GM23338 (cell line): ENCODE measurements around the gene TMTC2. TPM values are rescaled to one million over a fixed set of nuclear protein-coding genes. Genes with fewer than 3 reads are reported as not detected.
A peak's percentile ranks its signal among the peaks of the same experiment; 100 is the strongest.

Source experiments
- ATAC-seq: fragments of 200-7000 bp; cut with Tn5 transposase; 3 replicates; pipeline ENCODE4 v1.9.1; 2020
- DNase-seq: peaks from one replicate; pipeline ENCODE4 v3.0.0-alpha.2; 2015; ENCODE audit warnings: low spot score
- H2AFZ ChIP-seq: fragments of 200-600 bp; sonication (generic); 2 replicates; pipeline ENCODE4 v1.8.0; 2016; ENCODE audit warnings: antibody characterized with exemption, mild to moderate bottlenecking, moderate library complexity
- H3F3A ChIP-seq: fragments of 200-600 bp; sonication (generic); replicated peaks from 2 replicates; pipeline ENCODE4 v1.8.0; 2017; ENCODE audit warnings: antibody characterized with exemption, mixed run types, low read depth
- H3K27ac ChIP-seq: fragments of 200-600 bp; sonication (generic); 2 replicates; pipeline ENCODE4 v1.6.1; 2016; ENCODE audit warnings: low read depth
- H3K27me3 ChIP-seq: fragments of 200-600 bp; sonication (generic); 2 replicates; pipeline ENCODE4 v1.8.0; 2016; ENCODE audit warnings: mild to moderate bottlenecking, mixed run types, moderate library complexity; ENCODE audit not compliant: insufficient read depth
- H3K36me3 ChIP-seq: fragments of 200-600 bp; sonication (generic); 2 replicates; pipeline ENCODE4 v1.8.0; 2016; ENCODE audit warnings: mild to moderate bottlenecking; ENCODE audit not compliant: insufficient read depth
- H3K4me1 ChIP-seq: fragments of 200-600 bp; sonication (generic); 2 replicates; pipeline ENCODE4 v1.8.0; 2016; ENCODE audit warnings: mild to moderate bottlenecking, moderate library complexity; ENCODE audit not compliant: insufficient read depth
- H3K4me2 ChIP-seq: fragments of 200-600 bp; sonication (generic); 2 replicates; pipeline ENCODE4 v1.7.1; 2017; ENCODE audit warnings: mixed run types
- H3K4me3 ChIP-seq: fragments of 200-600 bp; sonication (generic); 2 replicates; pipeline ENCODE4 v1.6.1; 2016; ENCODE audit warnings: mixed run types
- H3K79me2 ChIP-seq: fragments of 200-600 bp; sonication (generic); replicated peaks from 2 replicates; pipeline ENCODE4 v1.8.0; 2017; ENCODE audit warnings: mild to moderate bottlenecking; ENCODE audit not compliant: insufficient read depth
- H3K9me2 ChIP-seq: fragments of 200-600 bp; sonication (generic); 2 replicates; pipeline ENCODE4 v1.8.0; 2017; ENCODE audit not compliant: insufficient read depth
- H4K20me1 ChIP-seq: fragments of 200-600 bp; sonication (generic); replicated peaks from 2 replicates; pipeline ENCODE4 v1.8.0; 2017; ENCODE audit warnings: mild to moderate bottlenecking; ENCODE audit not compliant: insufficient read depth
- H3K27ac Mint-ChIP-seq: 2 replicates; pipeline ENCODE4 v1.8.0; 2020; ENCODE audit warnings: inconsistent platforms, mild to moderate bottlenecking, moderate library complexity, mixed read lengths
- H3K27me3 Mint-ChIP-seq: 3 replicates; pipeline ENCODE4 v1.8.0; 2022; ENCODE audit warnings: low read depth, mild to moderate bottlenecking, moderate library complexity, mixed read lengths, inconsistent platforms; ENCODE audit not compliant: insufficient read depth, poor library complexity
- H3K36me3 Mint-ChIP-seq: 3 replicates; pipeline ENCODE4 v1.8.0; 2021; ENCODE audit warnings: low read depth, mild to moderate bottlenecking, inconsistent platforms, moderate library complexity, mixed read lengths
- H3K4me1 Mint-ChIP-seq: 3 replicates; pipeline ENCODE4 v1.8.0; 2020; ENCODE audit warnings: mild to moderate bottlenecking, inconsistent platforms, mixed read lengths
- H3K4me3 Mint-ChIP-seq: 3 replicates; pipeline ENCODE4 v1.8.0; 2021; ENCODE audit warnings: moderate library complexity, mild to moderate bottlenecking, inconsistent platforms, mixed read lengths
- H3K9me3 Mint-ChIP-seq: 3 replicates; pipeline ENCODE4 v1.8.0; 2020; ENCODE audit warnings: moderate library complexity, mild to moderate bottlenecking, inconsistent platforms, mixed read lengths
- CREB1 ChIP-seq: fragments of 250-450 bp; sonication (Bioruptor Pico); IDR thresholded peaks from 2 replicates; pipeline ENCODE4 v1.5.0; 2020; ENCODE audit warnings: low read depth, mild to moderate bottlenecking, moderate library complexity
- CTCF ChIP-seq, 2 experiments: fragments of 200-600 bp in 1 of 2; sonication (generic) in 1 of 2; conservative IDR thresholded peaks; 2 replicates each; pipeline versions ENCODE4 v1.5.1 to v1.6.1; 2016 to 2017; ENCODE audit warnings: antibody characterized with exemption in 2 of 2, low read depth in 2 of 2, mild to moderate bottlenecking in 2 of 2, moderate library complexity in 1 of 2
- ETS1 ChIP-seq: IDR thresholded peaks from 2 replicates; pipeline ENCODE4 v1.6.1; 2016; ENCODE audit warnings: antibody characterized with exemption
- EZH2 ChIP-seq: fragments of 200-600 bp; sonication (generic); IDR thresholded peaks from one replicate; pipeline ENCODE4 v1.8.0; 2017; ENCODE audit warnings: antibody characterized with exemption, mild to moderate bottlenecking, low read depth; ENCODE audit not compliant: unreplicated experiment
- EZH2phosphoT487 ChIP-seq: fragments of 200-600 bp; sonication (generic); IDR thresholded peaks from one replicate; pipeline ENCODE4 v1.8.1; 2018; ENCODE audit warnings: antibody characterized with exemption; ENCODE audit not compliant: unreplicated experiment
- JUNB ChIP-seq: IDR thresholded peaks from one replicate; pipeline ENCODE4 v1.6.1; 2016; ENCODE audit warnings: antibody characterized with exemption; ENCODE audit not compliant: unreplicated experiment
- NANOG ChIP-seq: IDR thresholded peaks from 2 replicates; pipeline ENCODE4 v1.6.1; 2016; ENCODE audit warnings: antibody characterized with exemption, borderline replicate concordance
- POLR2AphosphoS5 ChIP-seq: IDR thresholded peaks from 2 replicates; pipeline ENCODE4 v1.6.1; 2016; ENCODE audit warnings: antibody characterized with exemption, low read depth
- REST ChIP-seq: IDR thresholded peaks from one replicate; pipeline ENCODE4 v1.6.1; 2018; ENCODE audit warnings: antibody characterized with exemption; ENCODE audit not compliant: unreplicated experiment
- STAT1 ChIP-seq: IDR thresholded peaks from one replicate; pipeline ENCODE4 v1.6.1; 2016; ENCODE audit warnings: antibody characterized with exemption; ENCODE audit not compliant: unreplicated experiment
- ZNF114 ChIP-seq: fragments of 250-450 bp; sonication (Bioruptor Pico); IDR thresholded peaks from 2 replicates; pipeline ENCODE4 v1.5.0; 2020; ENCODE audit warnings: mild to moderate bottlenecking, moderate library complexity
- ZNF331 ChIP-seq: fragments of 250-450 bp; sonication (Bioruptor Pico); IDR thresholded peaks from 2 replicates; pipeline ENCODE4 v1.5.0; 2020; ENCODE audit warnings: low read depth, mild to moderate bottlenecking, moderate library complexity
- ZNF462 ChIP-seq: fragments of 250-450 bp; sonication (Bioruptor Pico); IDR thresholded peaks from 2 replicates; pipeline ENCODE4 v1.5.0; 2020; ENCODE audit warnings: mild to moderate bottlenecking, moderate library complexity
- polyA plus RNA-seq: library from polyadenylated mRNA; unstranded; fragments of >200 nt; fragmentation: Nextera tagmentation; extraction: Ambion mirVana; gene quantifications from 2 replicates; pipeline ENCODE4 v1.2.1, GENCODE V29; 2016
- total RNA-seq: library from RNA; depleted of rRNA; stranded (reverse); fragments of >200 nt; shearing (Covaris generic); gene quantifications from 2 replicates; pipeline ENCODE4 v1.2.3, GENCODE V29; 2014

The TMTC2 gene
- total and polyA plus RNA-seq, 2 experiments from 2014 or later, result 0.57 to 6.5 TPM

GRCh38 chr12:82950356-82950755 lies 263.6 kb downstream of the TMTC2 start (continued):
- TF ChIP-seq REST, result no peak

- H3K9me2 ChIP-seq, result no peaks in the 10 kb centered on the region
- Mint-ChIP-seq H3K27me3 (no peaks in the 10 kb centered on the region), H3K4me3 (no peak overlapping the region), H3K36me3 (no peaks in the 10 kb centered on the region), H3K9me3 (no peaks in the 10 kb centered on the region), H3K4me1 (0 out of 3 replicates have a peak, but pooled peaks cover 5% of the 10 kb centered on the region), H3K27ac (no peak overlapping the region)
- H2AFZ ChIP-seq, result no peak overlapping the region
- ATAC-seq, result no peak
- H3K36me3 ChIP-seq, result no peaks in the 10 kb centered on the region
- H3K27ac ChIP-seq, result no peak overlapping the region
- H3F3A ChIP-seq, result no peaks in the 10 kb centered on the region
- H3K4me1 ChIP-seq, result no peaks in the 10 kb centered on the region
- no peaks in the 10 kb centered on the region for H4K20me1 ChIP-seq
- no peaks in the 10 kb centered on the region for H3K27me3 ChIP-seq
- no peaks in the 10 kb centered on the region for H3K79me2 ChIP-seq
- H3K4me3 ChIP-seq, result no peak overlapping the region
- no peak overlapping the region for H3K4me2 ChIP-seq
- peak; percentile 14 for DNase-seq
- TF ChIP-seq CREB1 (CRISPR knock-in tag), result no peak
- no peak for TF ChIP-seq POLR2AphosphoS5
- no peak for TF ChIP-seq EZH2
- TF ChIP-seq STAT1, result no peak
- TF ChIP-seq CTCF (conservative IDR thresholded peaks at IDR 0.05; ENCODE audit: low read depth in 2 of 2), result no peak
- TF ChIP-seq ZNF114 (CRISPR knock-in tag), result no peak
- TF ChIP-seq ZNF462 (CRISPR knock-in tag), result no peak
- no peak for TF ChIP-seq ZNF331 (CRISPR knock-in tag)
- TF ChIP-seq EZH2phosphoT487, result no peak
- no peak for TF ChIP-seq JUNB
- TF ChIP-seq ETS1, result no peak
- TF ChIP-seq NANOG, result no peak
Observed at GRCh38 chr12:82952946-82953345, 266.2 kb downstream of the TMTC2 start.
